H9 (cell line): ENCODE data around the gene KANSL1. TPM values are rescaled to one million over a fixed set of nuclear protein-coding genes. Genes with fewer than 3 reads are reported as not detected.

Experiments used
- DNase-seq: peaks from one replicate; pipeline ENCODE4 v3.0.0-alpha.2; 2017
- H2AFZ ChIP-seq: one replicate; pipeline ENCODE4 v1.6.1; 2013; ENCODE audit warnings: mild to moderate bottlenecking, low read length, control low read depth, moderate library complexity
- H2AK5ac ChIP-seq: 2 replicates; pipeline ENCODE4 v1.6.1; 2013; ENCODE audit warnings: low read length, control low read depth, mixed read lengths; ENCODE audit not compliant: insufficient read length
- H2BK120ac ChIP-seq: one replicate; pipeline ENCODE4 v1.6.1; 2013; ENCODE audit warnings: low read depth, mild to moderate bottlenecking, low read length, control low read depth, inconsistent platforms; ENCODE audit not compliant: poor library complexity, severe bottlenecking
- H2BK12ac ChIP-seq: 2 replicates; pipeline ENCODE4 v1.6.1; 2013; ENCODE audit warnings: low read length, control low read depth, mixed read lengths, low read depth; ENCODE audit not compliant: insufficient read length
- H2BK15ac ChIP-seq: 2 replicates; pipeline ENCODE4 v1.6.1; 2013; ENCODE audit warnings: low read depth, low read length, control low read depth
- H2BK20ac ChIP-seq: one replicate; pipeline ENCODE4 v1.6.1; 2013; ENCODE audit warnings: low read depth, mild to moderate bottlenecking, low read length, control low read depth, inconsistent platforms; ENCODE audit not compliant: poor library complexity, severe bottlenecking
- H2BK5ac ChIP-seq: 2 replicates; pipeline ENCODE4 v1.6.1; 2013; ENCODE audit warnings: low read length, control low read depth, mixed read lengths; ENCODE audit not compliant: insufficient read length
- H3K14ac ChIP-seq: 2 replicates; pipeline ENCODE4 v1.6.1; 2013; ENCODE audit warnings: low read length, control low read depth; ENCODE audit not compliant: insufficient read depth
- H3K18ac ChIP-seq: 2 replicates; pipeline ENCODE4 v1.6.1; 2013; ENCODE audit warnings: low read depth, mild to moderate bottlenecking, mixed read lengths, low read length, control low read depth; ENCODE audit not compliant: insufficient read length
- H3K23ac ChIP-seq: 2 replicates; pipeline ENCODE4 v1.6.1; 2013; ENCODE audit warnings: low read length, control low read depth, mixed read lengths, low read depth; ENCODE audit not compliant: insufficient read length
- H3K23me2 ChIP-seq: 2 replicates; pipeline ENCODE4 v1.6.1; 2013; ENCODE audit warnings: low read depth, mild to moderate bottlenecking, mixed read lengths, low read length, control low read depth; ENCODE audit not compliant: insufficient read length, poor library complexity, severe bottlenecking
- H3K27ac ChIP-seq: 2 replicates; pipeline ENCODE4 v1.5.1; 2013; ENCODE audit warnings: low read length, control low read depth, mixed read lengths, low read depth; ENCODE audit not compliant: insufficient read length
- H3K27me3 ChIP-seq: 2 replicates; pipeline ENCODE4 v1.6.1; 2013; ENCODE audit warnings: low read length, control low read depth, inconsistent platforms; ENCODE audit not compliant: insufficient read depth
- H3K4ac ChIP-seq: 2 replicates; pipeline ENCODE4 v1.6.1; 2013; ENCODE audit warnings: low read depth, mild to moderate bottlenecking, control low read depth, inconsistent platforms, low read length, moderate library complexity
- H3K4me1 ChIP-seq: 2 replicates; pipeline ENCODE4 v1.6.1; 2013; ENCODE audit warnings: low read length, control low read depth, inconsistent platforms; ENCODE audit not compliant: insufficient read depth
- H3K4me2 ChIP-seq: 2 replicates; pipeline ENCODE4 v1.6.1; 2013; ENCODE audit warnings: low read length, control low read depth, mixed read lengths; ENCODE audit not compliant: insufficient read length, insufficient read depth
- H3K56ac ChIP-seq: 2 replicates; pipeline ENCODE4 v1.6.1; 2013; ENCODE audit warnings: low read depth, mild to moderate bottlenecking, mixed read lengths, low read length, control low read depth; ENCODE audit not compliant: insufficient read length
- H3K79me1 ChIP-seq: 2 replicates; pipeline ENCODE4 v1.6.1; 2013; ENCODE audit warnings: low read depth, mild to moderate bottlenecking, moderate library complexity, low read length, control low read depth, inconsistent platforms; ENCODE audit not compliant: insufficient read depth, poor library complexity, severe bottlenecking
- H3K79me2 ChIP-seq: 2 replicates; pipeline ENCODE4 v1.6.1; 2013; ENCODE audit warnings: low read length, control low read depth, inconsistent platforms; ENCODE audit not compliant: insufficient read depth
- H3K9ac ChIP-seq: 2 replicates; pipeline ENCODE4 v1.6.1; 2013; ENCODE audit warnings: low read length, control low read depth, mixed read lengths; ENCODE audit not compliant: insufficient read length; ENCODE audit errors: extremely low read depth
- H3K9me3 ChIP-seq: one replicate; pipeline ENCODE4 v1.6.1; 2013; ENCODE audit warnings: low read depth, low read length, inconsistent platforms; ENCODE audit not compliant: control insufficient read depth
- H3T11ph ChIP-seq: one replicate; pipeline ENCODE4 v1.6.1; 2013; ENCODE audit warnings: mild to moderate bottlenecking, low read length, control low read depth, inconsistent platforms
- H4K20me1 ChIP-seq: one replicate; pipeline ENCODE4 v1.6.1; 2013; ENCODE audit not compliant: control insufficient read depth, insufficient read length, insufficient read depth
- H4K5ac ChIP-seq: 2 replicates; pipeline ENCODE4 v1.6.1; 2013; ENCODE audit warnings: low read depth, mild to moderate bottlenecking, mixed read lengths, low read length, control low read depth; ENCODE audit not compliant: insufficient read length
- H4K8ac ChIP-seq: replicated peaks from 2 replicates; pipeline ENCODE4 v1.6.1; 2013; ENCODE audit warnings: low read length, control low read depth, mixed read lengths, low read depth; ENCODE audit not compliant: insufficient read length
- H4K91ac ChIP-seq: 2 replicates; pipeline ENCODE4 v1.6.1; 2013; ENCODE audit warnings: low read depth, mild to moderate bottlenecking, moderate library complexity, mixed read lengths, low read length, control low read depth; ENCODE audit not compliant: insufficient read length
- H3K27ac Mint-ChIP-seq, 3 experiments: 2 replicates in 2 of 3; 3 replicates in 1 of 3; pipeline ENCODE4 v1.8.0; 2020 to 2021; ENCODE audit warnings: mixed read lengths in 3 of 3, mild to moderate bottlenecking in 1 of 3, moderate library complexity in 1 of 3
- H3K27me3 Mint-ChIP-seq: 2 replicates; pipeline ENCODE4 v1.8.0; 2021; ENCODE audit warnings: low read depth, mild to moderate bottlenecking, moderate library complexity, mixed read lengths
- H3K36me3 Mint-ChIP-seq, 3 experiments: 2 replicates in 2 of 3; 3 replicates in 1 of 3; pipeline ENCODE4 v1.8.0; 2020 to 2021; ENCODE audit warnings: low read depth in 3 of 3, mixed read lengths in 3 of 3; ENCODE audit not compliant: insufficient read depth in 1 of 3
- H3K4me1 Mint-ChIP-seq, 2 experiments: 2 replicates each; pipeline ENCODE4 v1.8.0; 2020; ENCODE audit warnings: mixed read lengths in 2 of 2
- H3K4me3 Mint-ChIP-seq, 2 experiments: 2 replicates in 1 of 2; 3 replicates in 1 of 2; pipeline ENCODE4 v1.8.0; 2020 to 2021; ENCODE audit warnings: mild to moderate bottlenecking in 2 of 2, mixed read lengths in 2 of 2, moderate library complexity in 1 of 2
- H3K9me3 Mint-ChIP-seq, 2 experiments: 2 replicates in 1 of 2; 3 replicates in 1 of 2; pipeline ENCODE4 v1.8.0; 2020; ENCODE audit warnings: mild to moderate bottlenecking in 2 of 2, mixed read lengths in 2 of 2, moderate library complexity in 1 of 2
- CTCF ChIP-seq: fragments of 200-600 bp; sonication (generic); conservative IDR thresholded peaks from 3 replicates; pipeline ENCODE4 v1.8.0; 2021; ENCODE audit warnings: antibody characterized with exemption, mild to moderate bottlenecking
- WGBS: extraction: QIAGEN DNeasy Blood & Tissue Kit; methylation state at CpG from one replicate; pipeline ENCODE4 v1.1.7; 2013; ENCODE audit warnings: missing lambda C conversion rate, low lambda C conversion rate, mixed read lengths; ENCODE audit not compliant: insufficient read length; ENCODE audit errors: extremely low coverage; 5-methylcytosine and 5-hydroxymethylcytosine counted together
- total RNA-seq: library from RNA; stranded (reverse); gene quantifications from 2 replicates; pipeline ENCODE4 v1.2.1, GENCODE V29; 2021

Gene KANSL1
- total RNA-seq, 1 experiment from 2014 or later: 114 TPM

- H3K4me1 Mint-ChIP-seq: peaks cover 0 to 4% of the 10 kb centered on the region in 2 experiments; a peak in 1 of 4 replicates
- peaks cover 9% of the 10 kb centered on the region for H3K79me1 ChIP-seq
- no peak overlapping the region for H3K27ac Mint-ChIP-seq
- no peak overlapping the region for H2AK5ac ChIP-seq
- no peak for DNase-seq
- H2BK5ac ChIP-seq: no peak overlapping the region
- H3K4me2 ChIP-seq: no peak overlapping the region
- H4K5ac ChIP-seq: no peak overlapping the region
- no peaks in the 10 kb centered on the region for H3K23me2 ChIP-seq
- no peak overlapping the region for H3K14ac ChIP-seq
- no peaks in the 10 kb centered on the region for H4K20me1 ChIP-seq
- no peak overlapping the region for H3K23ac ChIP-seq
- H4K91ac ChIP-seq: no peak overlapping the region
- no peak overlapping the region for H2BK120ac ChIP-seq
- no peak overlapping the region for H3K9ac ChIP-seq
- H3K18ac ChIP-seq: no peak overlapping the region
- no peak overlapping the region for H3K56ac ChIP-seq
- peaks cover 21% of the 10 kb centered on the region; the same call in 1 of the 2 replicates for H3K79me2 ChIP-seq
- no peak overlapping the region for H2BK20ac ChIP-seq
- H3K4ac ChIP-seq: no peak overlapping the region
- no peak overlapping the region for H3K4me3 Mint-ChIP-seq
- H2BK15ac ChIP-seq: no peak overlapping the region
- no peaks in the 10 kb centered on the region for H3K27me3 Mint-ChIP-seq
- H3K27me3 ChIP-seq: no peaks in the 10 kb centered on the region
- H3K9me3 Mint-ChIP-seq: peaks cover 7 to 30% of the 10 kb centered on the region in 2 experiments; a peak in 4 of 5 replicates
- H4K8ac ChIP-seq: no peak overlapping the region
- H3K36me3 Mint-ChIP-seq: peaks cover 41 to 59% (median 46%) of the 10 kb centered on the region in 3 experiments
- H3K4me1 ChIP-seq: no peaks in the 10 kb centered on the region
- no peak overlapping the region for H3K27ac ChIP-seq
- no peaks in the 10 kb centered on the region for H3K9me3 ChIP-seq
- no peak overlapping the region for H2BK12ac ChIP-seq
- no peak for TF ChIP-seq CTCF
- no CpG with 5 or more reads among the region's 3 CpGs for WGBS
- no peak overlapping the region for H2AFZ ChIP-seq
- H3T11ph ChIP-seq: no peak overlapping the region
Observed at GRCh38 chr17:46201491-46201890, 8.3 kb upstream of the KANSL1 start.
